ENCODE measurements around the gene IL15.

GRCh38 chr4:141645611-141646340 lies 9.4 kb downstream of the IL15 start:
- no peak for TF ChIP-seq POLR2A (IDR thresholded peaks at IDR 0.05)
- no peak for TF ChIP-seq CTCF (IDR thresholded peaks at IDR 0.05)
